ENCODE results near the gene RIOX2. TPM values are rescaled to one million over a fixed set of nuclear protein-coding genes. Genes with fewer than 3 reads are reported as not detected.

Gene RIOX2
- polyA plus RNA-seq, 1 donor (not counting 4 experiments of a cell fraction or from before 2014, with no cell fraction given), result 45.2 TPM

DNA sequence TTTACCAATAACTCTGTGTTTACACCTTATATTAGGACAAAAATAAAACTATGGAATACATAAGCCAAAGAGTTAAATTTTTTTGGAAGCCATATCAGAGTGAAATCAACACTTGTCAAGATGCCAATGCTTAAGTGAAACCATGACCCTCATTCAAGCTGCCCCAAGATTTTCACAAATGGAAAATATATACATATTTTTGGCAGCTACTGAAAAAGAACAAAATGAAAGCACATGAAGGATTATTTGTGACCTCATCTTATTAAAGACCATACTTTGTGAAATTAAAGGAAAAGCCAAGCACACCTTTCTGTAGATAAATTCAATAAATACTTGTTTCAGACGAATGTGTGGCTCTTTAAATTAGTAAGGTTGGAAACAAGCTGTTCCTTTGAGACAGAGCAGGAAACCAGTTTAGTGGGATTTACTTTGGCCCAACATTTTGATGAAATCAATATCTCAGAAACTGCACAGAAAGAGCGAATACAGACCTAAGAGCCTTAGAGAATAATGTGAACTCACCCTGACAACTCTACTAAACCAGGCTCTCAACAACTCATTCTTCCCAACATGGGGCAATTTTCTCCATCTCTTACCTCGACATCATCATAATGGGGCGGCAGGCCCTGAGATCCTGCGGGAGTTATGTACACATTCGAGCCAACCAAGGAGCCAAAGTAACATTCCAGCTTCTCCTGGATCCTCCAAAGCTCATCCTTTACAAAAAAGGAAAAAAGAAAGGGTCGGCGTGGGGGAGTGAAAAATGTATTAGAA, 11.1 kb downstream of the RIOX2 start:
- dilution Hi-C loops (cut with MboI; ENCODE audit: extremely low pct_ligation_motif_present, low sequenced_read_pairs), result no loop called here
- H3K4me2 ChIP-seq (ENCODE audit: control insufficient read depth, extremely low read depth, insufficient read depth, low read depth, low read length), result no peak overlapping the region
- no peak overlapping the region for H3K9ac ChIP-seq (ENCODE audit: control insufficient read depth, extremely low read depth, insufficient read depth, low read length)
- no peaks in the 10 kb centered on the region for H3K27me3 ChIP-seq (ENCODE audit: control insufficient read depth, extremely low read depth, insufficient read depth, low read length)
- no peaks in the 10 kb centered on the region for H3K9me1 ChIP-seq (ENCODE audit: control insufficient read depth, extremely low read depth, insufficient read depth, low read length)
- peaks cover 5 to 16% of the 10 kb centered on the region in 2 experiments for H3K36me3 ChIP-seq (ENCODE audit: control insufficient read depth in 2 of 2, extremely low read depth in 1 of 2, insufficient read depth in 2 of 2, low read length in 2 of 2)
- FAIRE-seq, result no peak
- H2AFZ ChIP-seq (ENCODE audit: control insufficient read depth, low read length), result no peak overlapping the region
- H3K4me3 ChIP-seq (ENCODE audit: control insufficient read depth in 2 of 3, extremely low read depth in 1 of 3, insufficient read depth in 2 of 3, low read depth in 1 of 3, low read length in 3 of 3), result no peak overlapping the region
- no peak for DNase-seq (ENCODE audit: low read depth, low spot score)
- no peak overlapping the region for H3K27ac ChIP-seq (ENCODE audit: control insufficient read depth, insufficient read depth, low read length)
- H3K4me1 ChIP-seq (ENCODE audit: control insufficient read depth, extremely low read depth, insufficient read depth, low read length), result no peaks in the 10 kb centered on the region
- peaks cover 4% of the 10 kb centered on the region for H4K20me1 ChIP-seq (ENCODE audit: control insufficient read depth, extremely low read depth, insufficient read depth, low read length)
- H3K9me3 ChIP-seq (ENCODE audit: control insufficient read depth, low read depth, low read length), result no peaks in the 10 kb centered on the region
- TF ChIP-seq, protein P1, sequence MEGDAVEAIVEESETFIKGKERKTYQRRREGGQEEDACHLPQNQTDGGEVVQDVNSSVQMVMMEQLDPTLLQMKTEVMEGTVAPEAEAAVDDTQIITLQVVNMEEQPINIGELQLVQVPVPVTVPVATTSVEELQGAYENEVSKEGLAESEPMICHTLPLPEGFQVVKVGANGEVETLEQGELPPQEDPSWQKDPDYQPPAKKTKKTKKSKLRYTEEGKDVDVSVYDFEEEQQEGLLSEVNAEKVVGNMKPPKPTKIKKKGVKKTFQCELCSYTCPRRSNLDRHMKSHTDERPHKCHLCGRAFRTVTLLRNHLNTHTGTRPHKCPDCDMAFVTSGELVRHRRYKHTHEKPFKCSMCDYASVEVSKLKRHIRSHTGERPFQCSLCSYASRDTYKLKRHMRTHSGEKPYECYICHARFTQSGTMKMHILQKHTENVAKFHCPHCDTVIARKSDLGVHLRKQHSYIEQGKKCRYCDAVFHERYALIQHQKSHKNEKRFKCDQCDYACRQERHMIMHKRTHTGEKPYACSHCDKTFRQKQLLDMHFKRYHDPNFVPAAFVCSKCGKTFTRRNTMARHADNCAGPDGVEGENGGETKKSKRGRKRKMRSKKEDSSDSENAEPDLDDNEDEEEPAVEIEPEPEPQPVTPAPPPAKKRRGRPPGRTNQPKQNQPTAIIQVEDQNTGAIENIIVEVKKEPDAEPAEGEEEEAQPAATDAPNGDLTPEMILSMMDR (optimal IDR thresholded peaks at IDR 0.05 in 1 of 3, IDR thresholded peaks at IDR 0.05 in 1 of 3, conservative IDR thresholded peaks at IDR 0.05 in 1 of 3; ENCODE audit: extremely low read depth in 1 of 3, insufficient read depth in 2 of 3, low read length in 3 of 3), result no peak
- TF ChIP-seq EZH2 (IDR thresholded peaks at IDR 0.05; ENCODE audit: low read length), result no peak
- peaks cover 44% of the 10 kb centered on the region for H3K79me2 ChIP-seq (ENCODE audit: control insufficient read depth, insufficient read depth, low read length)

DNA sequence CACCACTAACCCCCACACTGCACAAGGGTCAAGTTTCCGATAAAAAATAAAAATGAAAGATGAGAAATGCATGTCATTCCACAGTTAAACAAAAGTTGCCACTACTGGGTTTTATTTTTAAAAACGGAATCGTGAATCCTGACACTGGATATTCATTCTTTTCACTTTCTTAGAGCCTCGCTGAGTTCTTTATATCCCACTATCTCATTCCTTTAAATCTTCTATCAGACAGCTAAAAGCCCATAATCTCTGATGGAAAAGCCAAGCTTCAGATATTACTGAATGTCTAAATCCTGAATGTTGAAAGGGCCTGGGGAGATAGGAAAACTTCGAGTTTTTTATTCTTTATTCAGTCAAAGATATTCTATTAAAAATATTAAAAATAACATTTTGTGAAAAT, 11.7 kb downstream of the RIOX2 start:
- H4K20me1 ChIP-seq (ENCODE audit: control insufficient read depth, extremely low read depth, insufficient read depth, low read length), result peaks cover 4% of the 10 kb centered on the region
- no peak overlapping the region for H2AFZ ChIP-seq (ENCODE audit: control insufficient read depth, low read length)
- peaks cover 38% of the 10 kb centered on the region for H3K79me2 ChIP-seq (ENCODE audit: control insufficient read depth, insufficient read depth, low read length)
- no peak overlapping the region for H3K27ac ChIP-seq (ENCODE audit: control insufficient read depth, insufficient read depth, low read length)
- H3K9me1 ChIP-seq (ENCODE audit: control insufficient read depth, extremely low read depth, insufficient read depth, low read length), result no peaks in the 10 kb centered on the region
- H3K36me3 ChIP-seq (ENCODE audit: control insufficient read depth in 2 of 2, extremely low read depth in 1 of 2, insufficient read depth in 2 of 2, low read length in 2 of 2), result peaks cover 5 to 16% of the 10 kb centered on the region in 2 experiments
- no peak overlapping the region for H3K4me2 ChIP-seq (ENCODE audit: control insufficient read depth, extremely low read depth, insufficient read depth, low read depth, low read length)
- dilution Hi-C loops (cut with MboI; ENCODE audit: extremely low pct_ligation_motif_present, low sequenced_read_pairs), result no loop called here
- FAIRE-seq, result no peak
- no peak for TF ChIP-seq EZH2 (IDR thresholded peaks at IDR 0.05; ENCODE audit: low read length)
- TF ChIP-seq, protein P1 (optimal IDR thresholded peaks at IDR 0.05 in 1 of 3, IDR thresholded peaks at IDR 0.05 in 1 of 3, conservative IDR thresholded peaks at IDR 0.05 in 1 of 3; ENCODE audit: extremely low read depth in 1 of 3, insufficient read depth in 2 of 3, low read length in 3 of 3), result no peak
- no peaks in the 10 kb centered on the region for H3K4me1 ChIP-seq (ENCODE audit: control insufficient read depth, extremely low read depth, insufficient read depth, low read length)
- no peak for DNase-seq (ENCODE audit: low read depth, low spot score)
- H3K9me3 ChIP-seq (ENCODE audit: control insufficient read depth, low read depth, low read length), result no peaks in the 10 kb centered on the region
- H3K9ac ChIP-seq (ENCODE audit: control insufficient read depth, extremely low read depth, insufficient read depth, low read length), result no peak overlapping the region
- no peak overlapping the region for H3K4me3 ChIP-seq (ENCODE audit: control insufficient read depth in 2 of 3, extremely low read depth in 1 of 3, insufficient read depth in 2 of 3, low read depth in 1 of 3, low read length in 3 of 3)
- no peaks in the 10 kb centered on the region for H3K27me3 ChIP-seq (ENCODE audit: control insufficient read depth, extremely low read depth, insufficient read depth, low read length)
